ENCODE data around the gene IL17RC.
"Not testable (repeated sequence)": the region's sequence is repeated elsewhere in the genome, so short reads cannot be mapped to it uniquely, and the experiment has no call there.

IL17RC gene

GRCh38 chr3:9887480-9887879 is 29.4 kb upstream of the IL17RC start:
- DNase-seq (ENCODE audit: low read depth, low spot score) = no peak
- no peaks in the 10 kb centered on the region for H3K9me3 ChIP-seq (ENCODE audit: insufficient read depth, low read length)
- H3K4me1 ChIP-seq (ENCODE audit: insufficient read depth, insufficient read length) = peaks cover 7% of the 10 kb centered on the region
- no peak overlapping the region for H3K9ac ChIP-seq (ENCODE audit: insufficient read length, low read depth)
- no peaks in the 10 kb centered on the region for H3K27me3 ChIP-seq (ENCODE audit: insufficient read depth, insufficient read length)
- H3K36me3 ChIP-seq (ENCODE audit: insufficient read depth, insufficient read length, low read length) = peaks cover 10% of the 10 kb centered on the region
- H3K4me3 ChIP-seq (ENCODE audit: insufficient read length, low read depth) = no peak overlapping the region
- TF ChIP-seq YY1 (IDR thresholded peaks at IDR 0.05; ENCODE audit: insufficient read depth, insufficient read length) (no peak), SUZ12 (IDR thresholded peaks at IDR 0.05; ENCODE audit: extremely low read depth, insufficient read depth, insufficient read length) (no peak), ZNF274 (IDR thresholded peaks at IDR 0.05; ENCODE audit: low read depth, low read length) (no peak)

DNA sequence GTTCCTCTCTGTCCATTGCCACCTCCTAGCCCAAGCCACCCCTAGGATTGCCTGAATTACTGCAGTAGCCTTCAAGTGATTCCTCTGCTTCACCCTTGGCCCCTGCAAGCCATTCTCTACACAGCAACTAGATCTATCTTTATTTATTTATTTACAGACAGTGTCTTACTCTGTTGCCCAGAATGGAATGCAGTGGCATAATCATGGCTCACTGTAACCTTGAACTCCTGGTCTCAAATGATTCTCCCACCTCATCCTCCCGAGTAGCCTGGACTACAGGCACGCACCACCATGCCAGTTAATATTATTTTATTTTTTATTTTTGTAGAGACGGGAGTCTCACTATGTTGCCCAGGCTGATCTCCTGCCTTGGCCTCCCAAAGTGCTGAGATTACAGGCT is 28.4 kb upstream of the IL17RC start:
- no peak for DNase-seq (ENCODE audit: low read depth, low spot score)
- Histone ChIP-seq H3K27me3 (ENCODE audit: insufficient read depth, insufficient read length) (no peaks in the 10 kb centered on the region), H3K9ac (ENCODE audit: insufficient read length, low read depth) (no peak overlapping the region), H3K9me3 (ENCODE audit: insufficient read depth, low read length) (no peaks in the 10 kb centered on the region), H3K4me3 (ENCODE audit: insufficient read length, low read depth) (no peak overlapping the region), H3K4me1 (ENCODE audit: insufficient read depth, insufficient read length) (peaks cover 8% of the 10 kb centered on the region), H3K36me3 (ENCODE audit: insufficient read depth, insufficient read length, low read length) (peaks cover 21% of the 10 kb centered on the region)
- TF ChIP-seq ZNF274 (IDR thresholded peaks at IDR 0.05; ENCODE audit: low read depth, low read length) = no peak
- no peak for TF ChIP-seq SUZ12 (IDR thresholded peaks at IDR 0.05; ENCODE audit: extremely low read depth, insufficient read depth, insufficient read length)
- TF ChIP-seq YY1 (IDR thresholded peaks at IDR 0.05; ENCODE audit: insufficient read depth, insufficient read length) = no peak

- H3K36me3 ChIP-seq (ENCODE audit: insufficient read depth, insufficient read length, low read length) = peaks cover 27% of the 10 kb centered on the region
- peaks cover 3% of the 10 kb centered on the region for H3K4me1 ChIP-seq (ENCODE audit: insufficient read depth, insufficient read length)
- no peak overlapping the region for H3K4me3 ChIP-seq (ENCODE audit: insufficient read length, low read depth)
- H3K9me3 ChIP-seq (ENCODE audit: insufficient read depth, low read length) = no peaks in the 10 kb centered on the region
- no peak for TF ChIP-seq ZNF274 (IDR thresholded peaks at IDR 0.05; ENCODE audit: low read depth, low read length)
- TF ChIP-seq SUZ12 (IDR thresholded peaks at IDR 0.05; ENCODE audit: extremely low read depth, insufficient read depth, insufficient read length) = no peak
- TF ChIP-seq YY1 (IDR thresholded peaks at IDR 0.05; ENCODE audit: insufficient read depth, insufficient read length) = no peak
- H3K27me3 ChIP-seq (ENCODE audit: insufficient read depth, insufficient read length) = no peaks in the 10 kb centered on the region
- no peak for DNase-seq (ENCODE audit: low read depth, low spot score)
- H3K9ac ChIP-seq (ENCODE audit: insufficient read length, low read depth) = no peak overlapping the region
These were observed 27.5 kb upstream of the IL17RC start for GRCh38 chr3:9889405-9889804.

- H3K27me3 ChIP-seq (ENCODE audit: insufficient read depth, insufficient read length) = no peaks in the 10 kb centered on the region
- H3K36me3 ChIP-seq (ENCODE audit: insufficient read depth, insufficient read length, low read length) = peaks cover 32% of the 10 kb centered on the region
- TF ChIP-seq ZNF274 (IDR thresholded peaks at IDR 0.05; ENCODE audit: low read depth, low read length) = no peak
- no peak for TF ChIP-seq SUZ12 (IDR thresholded peaks at IDR 0.05; ENCODE audit: extremely low read depth, insufficient read depth, insufficient read length)
- TF ChIP-seq YY1 (IDR thresholded peaks at IDR 0.05; ENCODE audit: insufficient read depth, insufficient read length) = no peak
- H3K4me1 ChIP-seq (ENCODE audit: insufficient read depth, insufficient read length) = peaks cover 2% of the 10 kb centered on the region
- peak; percentile 83 for DNase-seq (ENCODE audit: low read depth, low spot score)
- peak within 1 kb of the TSS; percentile 95 for H3K4me3 ChIP-seq (ENCODE audit: insufficient read length, low read depth)
- H3K9ac ChIP-seq (ENCODE audit: insufficient read length, low read depth) = peak within 1 kb of the TSS; percentile 100
- no peaks in the 10 kb centered on the region for H3K9me3 ChIP-seq (ENCODE audit: insufficient read depth, low read length)
These were observed 26.4 kb upstream of the IL17RC start, which contains the start of gene JAGN1 for GRCh38 chr3:9890249-9891071. Gene JAGN1, plus strand, starts transcription at chr3:9890610. Its CDS starts 113 bp downstream, at chr3:9890723.

- no peaks in the 10 kb centered on the region for H3K9me3 ChIP-seq (ENCODE audit: insufficient read depth, low read length)
- TF ChIP-seq ZNF274 (IDR thresholded peaks at IDR 0.05; ENCODE audit: low read depth, low read length) (no peak), YY1 (IDR thresholded peaks at IDR 0.05; ENCODE audit: insufficient read depth, insufficient read length) (no peak)
- peak overlapping the region; percentile 95 for H3K4me3 ChIP-seq (ENCODE audit: insufficient read length, low read depth)
- no peak for DNase-seq (ENCODE audit: low read depth, low spot score)
- peaks cover 2% of the 10 kb centered on the region for H3K4me1 ChIP-seq (ENCODE audit: insufficient read depth, insufficient read length)
- peak overlapping the region; percentile 100 for H3K9ac ChIP-seq (ENCODE audit: insufficient read length, low read depth)
- no peaks in the 10 kb centered on the region for H3K27me3 ChIP-seq (ENCODE audit: insufficient read depth, insufficient read length)
- H3K36me3 ChIP-seq (ENCODE audit: insufficient read depth, insufficient read length, low read length) = peaks cover 35% of the 10 kb centered on the region
These were observed 25.8 kb upstream of the IL17RC start for GRCh38 chr3:9891072-9891622.

GRCh38 chr3:9893739-9894138 is 23.2 kb upstream of the IL17RC start:
- no peak for DNase-seq (ENCODE audit: low read depth, low spot score)
- no peak overlapping the region for H3K4me3 ChIP-seq (ENCODE audit: insufficient read length, low read depth)

GRCh38 chr3:9895715-9896114 is 21.2 kb upstream of the IL17RC start:
- not testable (repeated sequence) for H3K9ac ChIP-seq (ENCODE audit: insufficient read length, low read depth); H3K9me3 ChIP-seq (ENCODE audit: insufficient read depth, low read length); H3K4me1 ChIP-seq (ENCODE audit: insufficient read depth, insufficient read length); H3K4me3 ChIP-seq (ENCODE audit: insufficient read length, low read depth); DNase-seq (ENCODE audit: low read depth, low spot score); H3K27me3 ChIP-seq (ENCODE audit: insufficient read depth, insufficient read length)
- peaks cover 40% of the 10 kb centered on the region for H3K36me3 ChIP-seq (ENCODE audit: insufficient read depth, insufficient read length, low read length)

More at GRCh38 chr3:9893739-9894138, 23.2 kb upstream of the IL17RC start:
- Histone ChIP-seq H3K9me3 (ENCODE audit: insufficient read depth, low read length) (no peaks in the 10 kb centered on the region), H3K4me1 (ENCODE audit: insufficient read depth, insufficient read length) (peaks cover 5% of the 10 kb centered on the region), H3K9ac (ENCODE audit: insufficient read length, low read depth) (no peak overlapping the region), H3K27me3 (ENCODE audit: insufficient read depth, insufficient read length) (no peaks in the 10 kb centered on the region), H3K36me3 (ENCODE audit: insufficient read depth, insufficient read length, low read length) (peaks cover 40% of the 10 kb centered on the region)
- no peak for TF ChIP-seq SUZ12 (IDR thresholded peaks at IDR 0.05; ENCODE audit: extremely low read depth, insufficient read depth, insufficient read length)
- TF ChIP-seq ZNF274 (IDR thresholded peaks at IDR 0.05; ENCODE audit: low read depth, low read length) = no peak
- no peak for TF ChIP-seq YY1 (IDR thresholded peaks at IDR 0.05; ENCODE audit: insufficient read depth, insufficient read length)

- peaks cover 36% of the 10 kb centered on the region for H3K36me3 ChIP-seq (ENCODE audit: insufficient read depth, insufficient read length, low read length)
- not testable (repeated sequence) for H3K9ac ChIP-seq (ENCODE audit: insufficient read length, low read depth); DNase-seq (ENCODE audit: low read depth, low spot score); H3K27me3 ChIP-seq (ENCODE audit: insufficient read depth, insufficient read length); H3K4me3 ChIP-seq (ENCODE audit: insufficient read length, low read depth); H3K4me1 ChIP-seq (ENCODE audit: insufficient read depth, insufficient read length); H3K9me3 ChIP-seq (ENCODE audit: insufficient read depth, low read length)
These were observed 20.0 kb upstream of the IL17RC start for GRCh38 chr3:9896755-9897407.
